ENCODE data around the gene ERC2. TPM values are rescaled to one million over a fixed set of nuclear protein-coding genes. Genes with fewer than 3 reads are reported as not detected.
A peak's percentile ranks its signal among the peaks of the same experiment; 100 is the strongest.

Gene ERC2
- total and polyA plus RNA-seq, 11 donors: 0.16 to 3.8 (median 1.6) TPM

DNA sequence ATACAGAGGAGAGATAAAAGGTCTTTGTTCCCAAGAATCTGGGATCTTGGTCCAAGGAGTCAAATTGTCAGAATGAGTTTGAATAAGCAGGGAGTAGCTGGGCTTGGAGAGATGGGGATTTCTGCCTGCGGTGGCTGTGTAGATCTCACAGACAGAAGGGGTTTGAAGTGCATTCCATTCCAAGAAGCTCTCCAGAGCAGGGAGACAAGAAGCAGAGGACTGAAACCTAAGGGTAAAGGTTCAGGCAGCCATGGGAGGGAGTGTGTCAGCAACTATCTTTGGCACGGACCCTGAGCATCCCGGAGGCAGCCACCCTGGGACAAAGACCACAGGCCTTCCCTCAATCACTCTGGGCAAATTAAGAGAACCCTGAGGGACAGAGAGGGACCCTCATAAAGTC, 558.9 kb downstream of the ERC2 start:
- no peaks in the 10 kb centered on the region for H3K4me1 ChIP-seq
- H3K27me3 ChIP-seq: peaks cover 0 to 24% (median 0%) of the 10 kb centered on the region in 9 donors
- WGBS, 4 donors: 73 to 90% (median 83%) methylated on average over 3 of the region's 3 CpGs
- no peak overlapping the region for H3K27ac ChIP-seq
- no peak for TF ChIP-seq POLR2A (IDR thresholded peaks at IDR 0.05)
- TF ChIP-seq, protein P1, sequence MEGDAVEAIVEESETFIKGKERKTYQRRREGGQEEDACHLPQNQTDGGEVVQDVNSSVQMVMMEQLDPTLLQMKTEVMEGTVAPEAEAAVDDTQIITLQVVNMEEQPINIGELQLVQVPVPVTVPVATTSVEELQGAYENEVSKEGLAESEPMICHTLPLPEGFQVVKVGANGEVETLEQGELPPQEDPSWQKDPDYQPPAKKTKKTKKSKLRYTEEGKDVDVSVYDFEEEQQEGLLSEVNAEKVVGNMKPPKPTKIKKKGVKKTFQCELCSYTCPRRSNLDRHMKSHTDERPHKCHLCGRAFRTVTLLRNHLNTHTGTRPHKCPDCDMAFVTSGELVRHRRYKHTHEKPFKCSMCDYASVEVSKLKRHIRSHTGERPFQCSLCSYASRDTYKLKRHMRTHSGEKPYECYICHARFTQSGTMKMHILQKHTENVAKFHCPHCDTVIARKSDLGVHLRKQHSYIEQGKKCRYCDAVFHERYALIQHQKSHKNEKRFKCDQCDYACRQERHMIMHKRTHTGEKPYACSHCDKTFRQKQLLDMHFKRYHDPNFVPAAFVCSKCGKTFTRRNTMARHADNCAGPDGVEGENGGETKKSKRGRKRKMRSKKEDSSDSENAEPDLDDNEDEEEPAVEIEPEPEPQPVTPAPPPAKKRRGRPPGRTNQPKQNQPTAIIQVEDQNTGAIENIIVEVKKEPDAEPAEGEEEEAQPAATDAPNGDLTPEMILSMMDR (IDR thresholded peaks at IDR 0.05): no peak
- ATAC-seq: no peak
- no peaks in the 10 kb centered on the region for H3K9me3 ChIP-seq
- DNase-seq: no peak
- no peaks in the 10 kb centered on the region for H3K36me3 ChIP-seq
- intact Hi-C loops (cut with DNase I): no loop called here
- H3K4me3 ChIP-seq: no peak overlapping the region

DNA sequence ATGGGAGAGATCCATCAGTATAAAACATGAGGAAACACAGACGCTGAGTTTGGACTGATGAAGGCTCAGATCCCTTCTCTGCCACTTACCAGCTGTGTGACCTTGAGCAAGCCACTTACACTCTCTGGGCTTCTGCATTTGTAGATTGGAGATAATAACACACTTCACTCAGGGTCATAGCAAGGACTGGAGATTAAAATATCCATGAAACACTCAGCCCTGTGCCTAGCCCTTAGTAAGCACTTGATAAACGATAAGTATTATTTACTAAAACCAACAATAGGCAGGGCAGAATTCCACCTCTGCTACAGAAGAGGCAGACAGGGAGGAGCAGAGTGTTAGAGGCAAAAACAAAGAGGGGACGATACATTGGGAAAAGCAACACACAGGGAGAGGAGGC, 560.7 kb downstream of the ERC2 start:
- ATAC-seq (peak in 2 of 4 donors; percentile 57 to 81), DNase-seq (no peak)
- Histone ChIP-seq H3K9me3 (no peaks in the 10 kb centered on the region), H3K27ac (no peak overlapping the region), H3K4me3 (no peak overlapping the region), H3K27me3 (peaks cover 0 to 13% (median 0%) of the 10 kb centered on the region in 9 donors), H3K4me1 (no peaks in the 10 kb centered on the region), H3K36me3 (no peaks in the 10 kb centered on the region)
- intact Hi-C loops (cut with DNase I): no loop called here
- 31 to 46% (median 40%) methylated on average over 3 of the region's 3 CpGs for WGBS, 4 donors
- TF ChIP-seq, protein P1 (IDR thresholded peaks at IDR 0.05): no peak
- TF ChIP-seq POLR2A (IDR thresholded peaks at IDR 0.05): no peak

DNA sequence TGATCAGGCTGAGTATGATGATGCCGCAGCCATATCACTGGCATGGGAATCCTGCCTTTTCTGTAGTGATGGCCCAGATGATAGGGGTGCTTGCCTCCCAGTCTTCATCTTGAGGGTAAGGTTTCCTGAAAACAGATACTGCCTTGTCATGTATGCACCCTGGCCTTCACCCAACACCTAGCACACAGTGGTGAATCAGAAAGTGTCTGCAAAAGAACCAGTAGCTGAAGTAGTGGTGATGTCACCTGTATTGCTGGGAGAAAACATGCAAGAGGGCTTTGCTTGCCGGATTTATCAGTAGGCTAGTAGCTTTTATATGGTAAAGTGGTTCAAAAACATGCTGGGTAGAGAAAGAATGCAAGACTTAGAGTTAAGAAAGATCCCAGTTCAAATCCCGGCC, 561.4 kb downstream of the ERC2 start:
- 80 to 90% (median 85%) methylated on average over 3 of the region's 3 CpGs for WGBS, 4 donors
- H3K4me1 ChIP-seq: no peaks in the 10 kb centered on the region
- DNase-seq (no peak), ATAC-seq (no peak)
- H3K36me3 ChIP-seq: no peaks in the 10 kb centered on the region
- no peak overlapping the region for H3K4me3 ChIP-seq
- H3K27ac ChIP-seq: no peak overlapping the region
- no peak for TF ChIP-seq POLR2A (IDR thresholded peaks at IDR 0.05)
- TF ChIP-seq, protein P1 (IDR thresholded peaks at IDR 0.05): no peak
- H3K9me3 ChIP-seq: no peaks in the 10 kb centered on the region
- H3K27me3 ChIP-seq: peaks cover 0 to 6% (median 0%) of the 10 kb centered on the region in 9 donors
- intact Hi-C loops (cut with DNase I): no loop called here

DNA sequence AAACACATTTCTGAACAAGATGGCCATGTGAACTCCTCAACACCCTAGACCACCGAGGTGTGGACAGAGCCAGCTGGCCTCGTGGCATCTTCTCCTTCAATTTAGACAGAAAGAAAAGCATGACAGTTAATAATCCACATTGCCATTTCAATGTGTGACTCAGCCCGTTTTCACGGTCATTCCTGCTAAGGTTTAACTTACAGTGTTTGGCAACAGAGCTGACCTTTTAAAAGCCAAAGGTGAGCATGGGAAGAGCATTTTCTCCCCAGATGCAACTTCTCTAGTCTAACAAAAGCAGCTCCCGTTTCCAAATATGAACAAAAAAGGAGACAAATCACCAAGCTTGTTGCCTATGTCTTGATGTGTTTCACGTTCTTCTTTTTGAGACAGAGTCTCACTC, 563.6 kb downstream of the ERC2 start:
- Histone ChIP-seq H3K36me3 (no peaks in the 10 kb centered on the region), H3K4me1 (no peaks in the 10 kb centered on the region), H3K4me3 (no peak overlapping the region), H3K9me3 (no peaks in the 10 kb centered on the region), H3K27me3 (peaks cover 0 to 6% (median 0%) of the 10 kb centered on the region in 9 donors), H3K27ac (no peak overlapping the region)
- DNase-seq (no peak), ATAC-seq (no peak)
- TF ChIP-seq, protein P1 (IDR thresholded peaks at IDR 0.05): no peak
- no peak for TF ChIP-seq POLR2A (IDR thresholded peaks at IDR 0.05)
- WGBS, 4 donors: 78 to 81% (median 80%) methylated on average over 6 of the region's 6 CpGs
- intact Hi-C loops (cut with DNase I): no loop called here

All from heart left ventricle (tissue), 16 donors.